Right lobe of liver (tissue), 4 donors: ENCODE data around the gene WDR77.

Experiments used
- CTCF ChIP-seq, 4 donors: fragments of 200-600 bp in 3 of 4; fragments of 450-650 bp in 1 of 4; IDR thresholded peaks; one replicate each; pipeline versions ENCODE4 v1.5.1 to v1.8.0; 2016 to 2022; ENCODE audit warnings: antibody characterized with exemption in 4 of 4, mild to moderate bottlenecking in 2 of 4
- POLR2A ChIP-seq: fragments of 450-650 bp; IDR thresholded peaks from one replicate; pipeline ENCODE4 v1.6.1; 2017; ENCODE audit warnings: antibody characterized with exemption, mild to moderate bottlenecking
- donor health status: DM: no; HTN: no; CAD: no.
- donor health status: DM: no; HTN: no; CAD: no.
- donor health status: DM: no; HTN: yes; CAD: no.

GRCh38 chr1:111449703-111450017, 604 bp upstream of the WDR77 start:
- TF ChIP-seq CTCF (IDR thresholded peaks at IDR 0.05) (no peak), POLR2A (no peak)
